Measurements from ENCODE around the gene FAM234B. TPM values are rescaled to one million over a fixed set of nuclear protein-coding genes. Genes with fewer than 3 reads are reported as not detected.

Gene FAM234B
- total RNA-seq, 1 experiment from 2014 or later = 25.9 TPM

DNA sequence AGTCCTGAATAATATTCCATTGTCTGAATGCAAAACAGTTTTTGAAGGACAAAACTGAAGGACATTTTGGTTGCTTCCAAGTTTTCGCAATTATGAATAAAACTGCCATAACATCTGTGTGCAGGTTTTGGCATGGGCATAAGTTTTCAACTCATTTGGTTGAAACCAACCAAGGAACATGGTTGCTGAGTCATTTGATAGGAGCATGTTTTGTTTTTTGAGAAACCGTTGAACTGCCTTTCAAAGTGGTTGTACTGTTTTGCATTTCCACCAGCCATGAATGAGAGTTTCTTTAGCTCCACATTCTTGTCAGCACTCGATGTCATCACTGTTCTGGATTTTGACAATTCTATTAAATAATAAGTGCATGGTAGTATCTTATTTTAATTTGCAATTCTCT lies 82.3 kb downstream of the FAM234B start (continued):
- TF ChIP-seq, protein P1, sequence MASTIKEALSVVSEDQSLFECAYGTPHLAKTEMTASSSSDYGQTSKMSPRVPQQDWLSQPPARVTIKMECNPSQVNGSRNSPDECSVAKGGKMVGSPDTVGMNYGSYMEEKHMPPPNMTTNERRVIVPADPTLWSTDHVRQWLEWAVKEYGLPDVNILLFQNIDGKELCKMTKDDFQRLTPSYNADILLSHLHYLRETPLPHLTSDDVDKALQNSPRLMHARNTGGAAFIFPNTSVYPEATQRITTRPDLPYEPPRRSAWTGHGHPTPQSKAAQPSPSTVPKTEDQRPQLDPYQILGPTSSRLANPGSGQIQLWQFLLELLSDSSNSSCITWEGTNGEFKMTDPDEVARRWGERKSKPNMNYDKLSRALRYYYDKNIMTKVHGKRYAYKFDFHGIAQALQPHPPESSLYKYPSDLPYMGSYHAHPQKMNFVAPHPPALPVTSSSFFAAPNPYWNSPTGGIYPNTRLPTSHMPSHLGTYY (CRISPR knock-in tag; IDR thresholded peaks at IDR 0.05) = no peak
- TF ChIP-seq ZNF232 (CRISPR knock-in tag; IDR thresholded peaks at IDR 0.05) (no peak), ESRRA (CRISPR knock-in tag; IDR thresholded peaks at IDR 0.05; ENCODE audit: borderline replicate concordance) (no peak)

DNA sequence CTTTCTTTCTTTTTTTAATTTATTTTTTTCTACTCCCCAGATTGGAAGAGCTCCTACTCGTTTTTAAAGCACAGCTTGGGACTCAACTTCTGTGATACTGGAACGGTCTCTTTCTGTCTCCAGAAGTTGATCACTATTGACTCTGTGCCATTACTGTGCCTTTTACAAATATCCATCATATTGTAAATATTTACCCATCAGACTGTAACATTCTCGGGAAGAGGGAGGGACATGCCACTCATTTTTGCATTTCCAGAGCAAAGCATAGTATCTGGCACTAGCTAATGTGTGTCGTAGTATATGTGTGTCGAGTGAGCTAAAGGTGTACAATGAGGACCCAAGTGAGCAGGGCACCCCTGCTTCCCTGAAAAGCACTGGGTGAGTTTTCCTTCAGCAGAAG lies 83.3 kb downstream of the FAM234B start:
- no peaks in the 10 kb centered on the region for H3K36me3 Mint-ChIP-seq
- peaks cover 11% of the 10 kb centered on the region for H3K4me1 Mint-ChIP-seq
- H3K27ac Mint-ChIP-seq = no peak overlapping the region
- CTCF ChIA-PET = no interaction called here
- TF ChIP-seq SMAD4 (CRISPR knock-in tag; IDR thresholded peaks at IDR 0.05) (no peak), NFE2L1 (CRISPR knock-in tag; IDR thresholded peaks at IDR 0.05) (no peak), CREM (CRISPR knock-in tag; IDR thresholded peaks at IDR 0.05) (no peak), ETV6 (CRISPR knock-in tag; IDR thresholded peaks at IDR 0.05) (no peak), IRF2 (CRISPR knock-in tag; IDR thresholded peaks at IDR 0.05; ENCODE audit: borderline replicate concordance, low read depth) (no peak), TEAD4 (CRISPR knock-in tag; IDR thresholded peaks at IDR 0.05) (no peak), ATF1 (CRISPR knock-in tag; IDR thresholded peaks at IDR 0.05) (no peak), FOXK1 (CRISPR knock-in tag; IDR thresholded peaks at IDR 0.05) (no peak), JAZF1 (CRISPR knock-in tag; IDR thresholded peaks at IDR 0.05) (no peak), ZNF416 (CRISPR knock-in tag; IDR thresholded peaks at IDR 0.05) (no peak), CREB1 (CRISPR knock-in tag; IDR thresholded peaks at IDR 0.05) (no peak)
- TF ChIP-seq, protein P2, sequence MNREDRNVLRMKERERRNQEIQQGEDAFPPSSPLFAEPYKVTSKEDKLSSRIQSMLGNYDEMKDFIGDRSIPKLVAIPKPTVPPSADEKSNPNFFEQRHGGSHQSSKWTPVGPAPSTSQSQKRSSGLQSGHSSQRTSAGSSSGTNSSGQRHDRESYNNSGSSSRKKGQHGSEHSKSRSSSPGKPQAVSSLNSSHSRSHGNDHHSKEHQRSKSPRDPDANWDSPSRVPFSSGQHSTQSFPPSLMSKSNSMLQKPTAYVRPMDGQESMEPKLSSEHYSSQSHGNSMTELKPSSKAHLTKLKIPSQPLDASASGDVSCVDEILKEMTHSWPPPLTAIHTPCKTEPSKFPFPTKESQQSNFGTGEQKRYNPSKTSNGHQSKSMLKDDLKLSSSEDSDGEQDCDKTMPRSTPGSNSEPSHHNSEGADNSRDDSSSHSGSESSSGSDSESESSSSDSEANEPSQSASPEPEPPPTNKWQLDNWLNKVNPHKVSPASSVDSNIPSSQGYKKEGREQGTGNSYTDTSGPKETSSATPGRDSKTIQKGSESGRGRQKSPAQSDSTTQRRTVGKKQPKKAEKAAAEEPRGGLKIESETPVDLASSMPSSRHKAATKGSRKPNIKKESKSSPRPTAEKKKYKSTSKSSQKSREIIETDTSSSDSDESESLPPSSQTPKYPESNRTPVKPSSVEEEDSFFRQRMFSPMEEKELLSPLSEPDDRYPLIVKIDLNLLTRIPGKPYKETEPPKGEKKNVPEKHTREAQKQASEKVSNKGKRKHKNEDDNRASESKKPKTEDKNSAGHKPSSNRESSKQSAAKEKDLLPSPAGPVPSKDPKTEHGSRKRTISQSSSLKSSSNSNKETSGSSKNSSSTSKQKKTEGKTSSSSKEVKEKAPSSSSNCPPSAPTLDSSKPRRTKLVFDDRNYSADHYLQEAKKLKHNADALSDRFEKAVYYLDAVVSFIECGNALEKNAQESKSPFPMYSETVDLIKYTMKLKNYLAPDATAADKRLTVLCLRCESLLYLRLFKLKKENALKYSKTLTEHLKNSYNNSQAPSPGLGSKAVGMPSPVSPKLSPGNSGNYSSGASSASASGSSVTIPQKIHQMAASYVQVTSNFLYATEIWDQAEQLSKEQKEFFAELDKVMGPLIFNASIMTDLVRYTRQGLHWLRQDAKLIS (CRISPR knock-in tag; IDR thresholded peaks at IDR 0.05; ENCODE audit: borderline replicate concordance) = no peak
- TF ChIP-seq, protein P3, sequence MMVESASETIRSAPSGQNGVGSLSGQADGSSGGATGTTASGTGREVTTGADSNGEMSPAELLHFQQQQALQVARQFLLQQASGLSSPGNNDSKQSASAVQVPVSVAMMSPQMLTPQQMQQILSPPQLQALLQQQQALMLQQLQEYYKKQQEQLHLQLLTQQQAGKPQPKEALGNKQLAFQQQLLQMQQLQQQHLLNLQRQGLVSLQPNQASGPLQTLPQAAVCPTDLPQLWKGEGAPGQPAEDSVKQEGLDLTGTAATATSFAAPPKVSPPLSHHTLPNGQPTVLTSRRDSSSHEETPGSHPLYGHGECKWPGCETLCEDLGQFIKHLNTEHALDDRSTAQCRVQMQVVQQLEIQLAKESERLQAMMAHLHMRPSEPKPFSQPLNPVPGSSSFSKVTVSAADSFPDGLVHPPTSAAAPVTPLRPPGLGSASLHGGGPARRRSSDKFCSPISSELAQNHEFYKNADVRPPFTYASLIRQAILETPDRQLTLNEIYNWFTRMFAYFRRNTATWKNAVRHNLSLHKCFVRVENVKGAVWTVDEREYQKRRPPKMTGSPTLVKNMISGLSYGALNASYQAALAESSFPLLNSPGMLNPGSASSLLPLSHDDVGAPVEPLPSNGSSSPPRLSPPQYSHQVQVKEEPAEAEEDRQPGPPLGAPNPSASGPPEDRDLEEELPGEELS (CRISPR knock-in tag; IDR thresholded peaks at IDR 0.05) = no peak
- TF ChIP-seq, protein P4, sequence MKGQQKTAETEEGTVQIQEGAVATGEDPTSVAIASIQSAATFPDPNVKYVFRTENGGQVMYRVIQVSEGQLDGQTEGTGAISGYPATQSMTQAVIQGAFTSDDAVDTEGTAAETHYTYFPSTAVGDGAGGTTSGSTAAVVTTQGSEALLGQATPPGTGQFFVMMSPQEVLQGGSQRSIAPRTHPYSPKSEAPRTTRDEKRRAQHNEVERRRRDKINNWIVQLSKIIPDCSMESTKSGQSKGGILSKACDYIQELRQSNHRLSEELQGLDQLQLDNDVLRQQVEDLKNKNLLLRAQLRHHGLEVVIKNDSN (CRISPR knock-in tag; IDR thresholded peaks at IDR 0.05) = no peak
- TF ChIP-seq, protein P5, sequence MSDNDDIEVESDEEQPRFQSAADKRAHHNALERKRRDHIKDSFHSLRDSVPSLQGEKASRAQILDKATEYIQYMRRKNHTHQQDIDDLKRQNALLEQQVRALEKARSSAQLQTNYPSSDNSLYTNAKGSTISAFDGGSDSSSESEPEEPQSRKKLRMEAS (CRISPR knock-in tag; IDR thresholded peaks at IDR 0.05) = no peak
- TF ChIP-seq, protein P6, sequence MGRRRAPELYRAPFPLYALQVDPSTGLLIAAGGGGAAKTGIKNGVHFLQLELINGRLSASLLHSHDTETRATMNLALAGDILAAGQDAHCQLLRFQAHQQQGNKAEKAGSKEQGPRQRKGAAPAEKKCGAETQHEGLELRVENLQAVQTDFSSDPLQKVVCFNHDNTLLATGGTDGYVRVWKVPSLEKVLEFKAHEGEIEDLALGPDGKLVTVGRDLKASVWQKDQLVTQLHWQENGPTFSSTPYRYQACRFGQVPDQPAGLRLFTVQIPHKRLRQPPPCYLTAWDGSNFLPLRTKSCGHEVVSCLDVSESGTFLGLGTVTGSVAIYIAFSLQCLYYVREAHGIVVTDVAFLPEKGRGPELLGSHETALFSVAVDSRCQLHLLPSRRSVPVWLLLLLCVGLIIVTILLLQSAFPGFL (CRISPR knock-in tag; IDR thresholded peaks at IDR 0.05; ENCODE audit: borderline replicate concordance) = no peak
- TF ChIP-seq, protein P7, sequence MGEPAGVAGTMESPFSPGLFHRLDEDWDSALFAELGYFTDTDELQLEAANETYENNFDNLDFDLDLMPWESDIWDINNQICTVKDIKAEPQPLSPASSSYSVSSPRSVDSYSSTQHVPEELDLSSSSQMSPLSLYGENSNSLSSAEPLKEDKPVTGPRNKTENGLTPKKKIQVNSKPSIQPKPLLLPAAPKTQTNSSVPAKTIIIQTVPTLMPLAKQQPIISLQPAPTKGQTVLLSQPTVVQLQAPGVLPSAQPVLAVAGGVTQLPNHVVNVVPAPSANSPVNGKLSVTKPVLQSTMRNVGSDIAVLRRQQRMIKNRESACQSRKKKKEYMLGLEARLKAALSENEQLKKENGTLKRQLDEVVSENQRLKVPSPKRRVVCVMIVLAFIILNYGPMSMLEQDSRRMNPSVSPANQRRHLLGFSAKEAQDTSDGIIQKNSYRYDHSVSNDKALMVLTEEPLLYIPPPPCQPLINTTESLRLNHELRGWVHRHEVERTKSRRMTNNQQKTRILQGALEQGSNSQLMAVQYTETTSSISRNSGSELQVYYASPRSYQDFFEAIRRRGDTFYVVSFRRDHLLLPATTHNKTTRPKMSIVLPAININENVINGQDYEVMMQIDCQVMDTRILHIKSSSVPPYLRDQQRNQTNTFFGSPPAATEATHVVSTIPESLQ (CRISPR knock-in tag; IDR thresholded peaks at IDR 0.05) = no peak
- TF ChIP-seq, protein P8, sequence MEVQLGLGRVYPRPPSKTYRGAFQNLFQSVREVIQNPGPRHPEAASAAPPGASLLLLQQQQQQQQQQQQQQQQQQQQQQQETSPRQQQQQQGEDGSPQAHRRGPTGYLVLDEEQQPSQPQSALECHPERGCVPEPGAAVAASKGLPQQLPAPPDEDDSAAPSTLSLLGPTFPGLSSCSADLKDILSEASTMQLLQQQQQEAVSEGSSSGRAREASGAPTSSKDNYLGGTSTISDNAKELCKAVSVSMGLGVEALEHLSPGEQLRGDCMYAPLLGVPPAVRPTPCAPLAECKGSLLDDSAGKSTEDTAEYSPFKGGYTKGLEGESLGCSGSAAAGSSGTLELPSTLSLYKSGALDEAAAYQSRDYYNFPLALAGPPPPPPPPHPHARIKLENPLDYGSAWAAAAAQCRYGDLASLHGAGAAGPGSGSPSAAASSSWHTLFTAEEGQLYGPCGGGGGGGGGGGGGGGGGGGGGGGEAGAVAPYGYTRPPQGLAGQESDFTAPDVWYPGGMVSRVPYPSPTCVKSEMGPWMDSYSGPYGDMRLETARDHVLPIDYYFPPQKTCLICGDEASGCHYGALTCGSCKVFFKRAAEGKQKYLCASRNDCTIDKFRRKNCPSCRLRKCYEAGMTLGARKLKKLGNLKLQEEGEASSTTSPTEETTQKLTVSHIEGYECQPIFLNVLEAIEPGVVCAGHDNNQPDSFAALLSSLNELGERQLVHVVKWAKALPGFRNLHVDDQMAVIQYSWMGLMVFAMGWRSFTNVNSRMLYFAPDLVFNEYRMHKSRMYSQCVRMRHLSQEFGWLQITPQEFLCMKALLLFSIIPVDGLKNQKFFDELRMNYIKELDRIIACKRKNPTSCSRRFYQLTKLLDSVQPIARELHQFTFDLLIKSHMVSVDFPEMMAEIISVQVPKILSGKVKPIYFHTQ (CRISPR knock-in tag; IDR thresholded peaks at IDR 0.05) = no peak
- H3K9me3 Mint-ChIP-seq = no peaks in the 10 kb centered on the region
- H3K27me3 Mint-ChIP-seq (ENCODE audit: low read depth) = no peaks in the 10 kb centered on the region
- no peak overlapping the region for H3K4me3 Mint-ChIP-seq
- DNase-seq (ENCODE audit: low spot score) (no peak), ATAC-seq (no peak)
- POLR2A ChIA-PET = no interaction called here

Measured in WTC11 (cell line).